Stomach (tissue), 9 donors: ENCODE results near the gene PDE4B. TPM values are rescaled to one million over a fixed set of nuclear protein-coding genes. Genes with fewer than 3 reads are reported as not detected.

Experiments used
- DNase-seq, 2 donors: peaks; one replicate each; pipeline versions ENCODE4 v3.0.0 to v3.0.0-alpha.2; 2013 to 2019
- H3K27ac ChIP-seq, 5 donors: fragments of 200-600 bp in 4 of 5; sonication (generic) in 4 of 5; one replicate each; pipeline ENCODE4 v1.5.1; 2013 to 2019; ENCODE audit warnings: mild to moderate bottlenecking in 1 of 5, moderate library complexity in 1 of 5
- H3K27me3 ChIP-seq, 3 donors: fragments of 200-600 bp; sonication (generic); one replicate each; pipeline ENCODE4 v1.5.1; 2017 to 2019; ENCODE audit warnings: mixed run types in 1 of 3
- H3K36me3 ChIP-seq, 4 donors: fragments of 200-600 bp; sonication (generic); 1 replicate in 3 of 4; 2 replicates in 1 of 4; pipeline ENCODE4 v1.5.1; 2016 to 2019
- H3K4me1 ChIP-seq, 4 donors: fragments of 200-600 bp; sonication (generic); one replicate each; pipeline ENCODE4 v1.5.1; 2016 to 2019
- H3K4me3 ChIP-seq, 4 donors: fragments of 200-600 bp; sonication (generic) in 3 of 4; one replicate each; pipeline ENCODE4 v1.5.1; 2016 to 2019; ENCODE audit warnings: mild to moderate bottlenecking in 1 of 4
- H3K9me3 ChIP-seq, 4 donors: fragments of 200-600 bp; sonication (generic); one replicate each; pipeline ENCODE4 v1.5.1; 2016 to 2019
- CTCF ChIP-seq, 7 experiments: fragments of 450-650 bp in 4 of 7; fragments of 200-600 bp in 3 of 7; sonication (generic) in 3 of 7; IDR thresholded peaks; one replicate each; pipeline ENCODE4 v1.5.1; 2016 to 2019; ENCODE audit warnings: antibody characterized with exemption in 7 of 7, control low read depth in 2 of 7, mild to moderate bottlenecking in 1 of 7
- EP300 ChIP-seq: sonication (generic); formaldehyde crosslinking; IDR thresholded peaks from one replicate; pipeline ENCODE4 v1.6.1; 2017; ENCODE audit warnings: antibody characterized with exemption
- POLR2A ChIP-seq, 4 donors: fragments of 450-650 bp; IDR thresholded peaks; one replicate each; pipeline ENCODE4 v1.6.1; 2016; ENCODE audit warnings: antibody characterized with exemption in 4 of 4, control low read depth in 2 of 4, mild to moderate bottlenecking in 1 of 4, moderate library complexity in 1 of 4
- POLR2AphosphoS5 ChIP-seq, 3 donors: sonication (generic); formaldehyde crosslinking; IDR thresholded peaks; one replicate each; pipeline ENCODE4 v1.6.1; 2016; ENCODE audit warnings: antibody characterized with exemption in 3 of 3
- WGBS, 5 donors: extraction: QIAGEN DNeasy Blood & Tissue Kit in 3 of 5; methylation state at CpG; one replicate each; pipeline versions ENCODE4 v1.1.5 to v1.1.7; 2013 to 2018; 5-methylcytosine and 5-hydroxymethylcytosine counted together
- intact Hi-C: fragments of 100-400 bp; cut with DNase I; formaldehyde crosslinking; loops from one replicate; pipeline ENCODE4 v1.15.1; 2023; ENCODE audit warnings: low total_unique reads
- polyA plus RNA-seq, 3 donors: library from polyadenylated mRNA; stranded (reverse); fragments of 200-250 nt; gene quantifications; one replicate each; pipeline ENCODE4 v1.2.3, GENCODE V29; 2013
- total RNA-seq, 5 donors: library from RNA; depleted of rRNA; stranded (reverse); fragments of >200 nt; gene quantifications; one replicate each; pipeline versions ENCODE4 v1.1.0 to v1.2.3, GENCODE V29; 2014 to 2016
- donor health status: healthy with polysubstance abuse.
- donor health status: Bipolar disorder and iron deficiency.
- donor health status: healthy.

The PDE4B gene
- total and polyA plus RNA-seq, 8 donors = 0.45 to 34.3 (median 3.2) TPM

GRCh38 chr1:66214901-66215300, 422.2 kb downstream of the PDE4B start:
- no peaks in the 10 kb centered on the region for H3K27me3 ChIP-seq
- peak in 1 of 2 donors; percentile 23 for DNase-seq
- H3K4me3 ChIP-seq = no peak overlapping the region
- TF ChIP-seq CTCF (IDR thresholded peaks at IDR 0.05) (no peak), EP300 (no peak), POLR2AphosphoS5 (IDR thresholded peaks at IDR 0.05) (no peak), POLR2A (IDR thresholded peaks at IDR 0.05) (no peak)
- H3K9me3 ChIP-seq = no peaks in the 10 kb centered on the region
- H3K36me3 ChIP-seq = no peaks in the 10 kb centered on the region
- H3K4me1 ChIP-seq = peaks cover 0 to 4% (median 0%) of the 10 kb centered on the region in 4 donors
- H3K27ac ChIP-seq = no peak overlapping the region
- intact Hi-C loops = no loop called here

- no peak overlapping the region for H3K27ac ChIP-seq
- WGBS, 5 donors = 87 to 100% (median 96%) methylated on average over 1 of the region's 1 CpG
- H3K9me3 ChIP-seq = no peaks in the 10 kb centered on the region
- TF ChIP-seq POLR2A (IDR thresholded peaks at IDR 0.05) (no peak), POLR2AphosphoS5 (IDR thresholded peaks at IDR 0.05) (no peak), EP300 (no peak), CTCF (IDR thresholded peaks at IDR 0.05) (no peak)
- intact Hi-C loops = no loop called here
- H3K27me3 ChIP-seq = no peaks in the 10 kb centered on the region
- no peak for DNase-seq
- no peaks in the 10 kb centered on the region for H3K36me3 ChIP-seq
- peaks cover 0 to 4% (median 0%) of the 10 kb centered on the region in 4 donors for H3K4me1 ChIP-seq
- no peak overlapping the region for H3K4me3 ChIP-seq
These were observed 424.3 kb downstream of the PDE4B start for GRCh38 chr1:66217021-66217420.

GRCh38 chr1:66217561-66217960, 424.9 kb downstream of the PDE4B start:
- intact Hi-C loops = no loop called here
- no peaks in the 10 kb centered on the region for H3K36me3 ChIP-seq
- 91 to 97% (median 93%) methylated on average over 2 of the region's 2 CpGs for WGBS, 5 donors

GRCh38 chr1:66220477-66220876, 427.8 kb downstream of the PDE4B start:
- TF ChIP-seq POLR2A (IDR thresholded peaks at IDR 0.05) (no peak), POLR2AphosphoS5 (IDR thresholded peaks at IDR 0.05) (no peak), EP300 (no peak), CTCF (IDR thresholded peaks at IDR 0.05) (no peak)
- WGBS, 5 donors = 9 to 23% (median 15%) methylated on average over 1 of the region's 1 CpG
- intact Hi-C loops = no loop called here
- H3K4me1 ChIP-seq = no peaks in the 10 kb centered on the region
- no peaks in the 10 kb centered on the region for H3K9me3 ChIP-seq
- H3K27ac ChIP-seq = no peak overlapping the region
- H3K27me3 ChIP-seq = no peaks in the 10 kb centered on the region
- no peak overlapping the region for H3K4me3 ChIP-seq
- DNase-seq = no peak
- H3K36me3 ChIP-seq = no peaks in the 10 kb centered on the region

More at GRCh38 chr1:66217561-66217960, 424.9 kb downstream of the PDE4B start:
- no peak overlapping the region for H3K27ac ChIP-seq
- H3K4me1 ChIP-seq = peaks cover 0 to 4% (median 0%) of the 10 kb centered on the region in 4 donors
- no peak for DNase-seq
- no peaks in the 10 kb centered on the region for H3K9me3 ChIP-seq
- no peak overlapping the region for H3K4me3 ChIP-seq
- H3K27me3 ChIP-seq = no peaks in the 10 kb centered on the region
- TF ChIP-seq POLR2A (IDR thresholded peaks at IDR 0.05) (no peak), EP300 (no peak), POLR2AphosphoS5 (IDR thresholded peaks at IDR 0.05) (no peak), CTCF (IDR thresholded peaks at IDR 0.05) (no peak)
